K562 (cell line): Measurements from ENCODE around the gene NDUFAF4. TPM values are rescaled to one million over a fixed set of nuclear protein-coding genes. Genes with fewer than 3 reads are reported as not detected.

Experiments
- ARNT ChIP-seq, 2 experiments: fragments of 450-650 bp; IDR thresholded peaks; 2 replicates each; pipeline ENCODE4 v1.6.1; 2016; ENCODE audit warnings: mild to moderate bottlenecking in 1 of 2
- CBX2 ChIP-seq: fragments of 200-600 bp; sonication (generic); IDR thresholded peaks from one replicate; pipeline ENCODE4 v1.6.1; 2012; ENCODE audit warnings: mild to moderate bottlenecking, low read length, inconsistent platforms; ENCODE audit not compliant: insufficient read depth, poor library complexity, severe bottlenecking
- CTBP1 ChIP-seq: fragments of 450-650 bp; IDR thresholded peaks from 2 replicates; pipeline ENCODE4 v1.6.1; 2016; ENCODE audit warnings: borderline replicate concordance
- DIDO1 ChIP-seq: fragments of 450-650 bp; IDR thresholded peaks from 2 replicates; pipeline ENCODE4 v1.6.1; 2016; ENCODE audit warnings: low read depth, missing biosample characterization, missing genetic modification characterization
- ESRRB ChIP-seq: fragments of 250-450 bp; sonication (Bioruptor Pico); IDR thresholded peaks from 2 replicates; pipeline ENCODE4 v1.5.0; 2020; ENCODE audit warnings: mild to moderate bottlenecking, moderate library complexity, borderline replicate concordance
- LARP7 ChIP-seq: fragments of 450-650 bp; IDR thresholded peaks from 2 replicates; pipeline ENCODE4 v1.6.1; 2016
- MEF2A ChIP-seq: IDR thresholded peaks from 2 replicates; pipeline ENCODE4 v1.6.1; 2011; ENCODE audit warnings: low read depth, mild to moderate bottlenecking, low read length, moderate library complexity; ENCODE audit not compliant: control insufficient read depth
- MEF2D ChIP-seq: conservative IDR thresholded peaks from 2 replicates; pipeline ENCODE4 v1.6.1; 2016; ENCODE audit warnings: low read depth, missing genetic modification characterization, missing compliant biosample characterization
- PPARD ChIP-seq: fragments of 250-450 bp; sonication (Bioruptor Pico); IDR thresholded peaks from 2 replicates; pipeline ENCODE4 v1.8.0; 2022; ENCODE audit warnings: inconsistent platforms, mild to moderate bottlenecking, moderate library complexity
- SAP30 ChIP-seq: fragments of 200-600 bp; sonication (generic); IDR thresholded peaks from 2 replicates; pipeline ENCODE4 v1.6.1; 2012; ENCODE audit warnings: borderline replicate concordance, low read depth, mild to moderate bottlenecking, moderate library complexity, low read length, control low read depth, inconsistent platforms; ENCODE audit not compliant: insufficient read depth, poor library complexity, severe bottlenecking
- SMARCE1 ChIP-seq: fragments of 450-650 bp; IDR thresholded peaks from 2 replicates; pipeline ENCODE4 v1.7.1; 2016; ENCODE audit warnings: mild to moderate bottlenecking
- SRSF7 ChIP-seq: fragments of 200-400 bp; formaldehyde crosslinking; optimal IDR thresholded peaks from 2 replicates; pipeline ENCODE3; 2017; ENCODE audit warnings: mild to moderate bottlenecking, low read depth, low read length
- STAG1 ChIP-seq: sonication (generic); formaldehyde crosslinking; IDR thresholded peaks from 2 replicates; pipeline ENCODE4 v1.5.0; 2020; ENCODE audit warnings: missing genetic modification reagents, borderline replicate concordance
- STAT5A ChIP-seq: IDR thresholded peaks from 2 replicates; pipeline ENCODE4 v1.6.1; 2012; ENCODE audit warnings: low read length, inconsistent platforms, borderline replicate concordance
- TCFL5 ChIP-seq: fragments of 250-450 bp; sonication (Bioruptor Pico); conservative IDR thresholded peaks from 2 replicates; pipeline ENCODE4 v1.6.1; 2021; ENCODE audit warnings: mild to moderate bottlenecking, moderate library complexity, matching md5 sums
- TFAM ChIP-seq: fragments of 250-450 bp; sonication (Bioruptor Pico); conservative IDR thresholded peaks from 2 replicates; pipeline ENCODE4 v1.5.0; 2021; ENCODE audit warnings: mild to moderate bottlenecking, moderate library complexity
- ZMIZ1 ChIP-seq, 2 experiments: fragments of 150-350 bp in 1 of 2; IDR thresholded peaks; 2 replicates each; pipeline ENCODE4 v1.6.1; 2012 to 2016; ENCODE audit warnings: low read depth in 2 of 2, low read length in 2 of 2, mild to moderate bottlenecking in 1 of 2, moderate library complexity in 1 of 2
- ZNF121 ChIP-seq: sonication (generic); formaldehyde crosslinking; conservative IDR thresholded peaks from 2 replicates; pipeline ENCODE4 v1.8.0; 2022; ENCODE audit warnings: missing genetic modification reagents
- ZNF134 ChIP-seq: fragments of 250-450 bp; sonication (Bioruptor Pico); conservative IDR thresholded peaks from 2 replicates; pipeline ENCODE4 v1.4.0; 2020
- ZNF316 ChIP-seq: fragments of 450-650 bp; IDR thresholded peaks from 2 replicates; pipeline ENCODE4 v1.6.1; 2016
- polyA plus RNA-seq, 8 experiments: library from polyadenylated mRNA; depleted of rRNA in 4 of 8; stranded (reverse) in 5 of 8; unstranded in 3 of 8; fragments of >200 nt; fragmentation: Nextera tagmentation in 2 of 8; fragmentation: Illumina TruSeq in 1 of 8; extraction: Ambion mirVana in 2 of 8; extraction: Trizol in 1 of 8; gene quantifications; 2 replicates each; pipeline versions ENCODE4 v1.2.1 to v1.2.3, GENCODE V29; 2011 to 2014; ENCODE audit warnings: inconsistent platforms in 1 of 8, missing spikeins in 1 of 8
- total RNA-seq, 7 experiments: library from RNA; depleted of rRNA in 6 of 7; stranded (reverse); fragments of >200 nt in 6 of 7; fragmentation: Illumina TruSeq in 2 of 7; extraction: Trizol in 2 of 7; gene quantifications; 2 replicates each; pipeline versions ENCODE4 v1.2.1 to v1.2.3, GENCODE V29; 2011 to 2021; ENCODE audit warnings: low replicate concordance in 1 of 7
- TF ChIP-seq, protein P1 (sequence below): fragments of 250-450 bp; sonication (Bioruptor Pico); IDR thresholded peaks from 2 replicates; pipeline ENCODE4 v1.5.0; 2021
- TF ChIP-seq, protein P2 (sequence below): fragments of 250-450 bp; sonication (Bioruptor Pico); IDR thresholded peaks from 2 replicates; pipeline ENCODE4 v1.8.0; 2021; ENCODE audit warnings: borderline replicate concordance, mild to moderate bottlenecking, moderate library complexity; ENCODE audit not compliant: poor library complexity, severe bottlenecking
- TF ChIP-seq, protein P3 (sequence below): sonication (generic); formaldehyde crosslinking; IDR thresholded peaks from 2 replicates; pipeline ENCODE4 v1.8.1; 2023; ENCODE audit warnings: mild to moderate bottlenecking, missing genetic modification reagents

The NDUFAF4 gene
- total and polyA plus RNA-seq, 9 of the 15 experiments (the other 6 are each of a cell fraction or from before 2014, with no cell fraction given): 45.0 to 418 (median 136) TPM

DNA sequence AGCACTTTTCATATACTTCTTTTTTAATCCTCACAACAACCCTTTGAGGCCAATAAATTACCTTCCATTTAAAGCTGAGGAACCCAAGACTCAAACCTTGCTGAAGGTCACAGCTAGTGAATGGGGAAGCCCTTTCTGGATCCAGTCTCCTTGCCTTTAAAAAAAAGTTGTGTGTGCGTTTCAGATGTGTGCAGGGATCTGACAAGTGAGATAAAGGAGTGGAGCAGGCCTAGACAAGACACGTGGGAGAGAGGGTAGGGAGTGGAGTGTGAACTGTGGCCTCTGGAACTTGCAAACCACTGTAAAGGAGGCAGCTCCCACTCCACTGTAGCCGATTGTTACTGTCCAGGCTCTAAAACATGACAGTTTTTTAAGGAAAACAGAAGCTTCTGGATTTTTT, 28.7 kb upstream of the NDUFAF4 start (continued):
- TF ChIP-seq, protein P1, sequence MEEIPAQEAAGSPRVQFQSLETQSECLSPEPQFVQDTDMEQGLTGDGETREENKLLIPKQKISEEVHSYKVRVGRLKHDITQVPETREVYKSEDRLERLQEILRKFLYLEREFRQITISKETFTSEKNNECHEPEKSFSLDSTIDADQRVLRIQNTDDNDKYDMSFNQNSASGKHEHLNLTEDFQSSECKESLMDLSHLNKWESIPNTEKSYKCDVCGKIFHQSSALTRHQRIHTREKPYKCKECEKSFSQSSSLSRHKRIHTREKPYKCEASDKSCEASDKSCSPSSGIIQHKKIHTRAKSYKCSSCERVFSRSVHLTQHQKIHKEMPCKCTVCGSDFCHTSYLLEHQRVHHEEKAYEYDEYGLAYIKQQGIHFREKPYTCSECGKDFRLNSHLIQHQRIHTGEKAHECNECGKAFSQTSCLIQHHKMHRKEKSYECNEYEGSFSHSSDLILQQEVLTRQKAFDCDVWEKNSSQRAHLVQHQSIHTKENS (CRISPR knock-in tag): no peak
- no peak for TF ChIP-seq TCFL5
- TF ChIP-seq ZNF316: no peak
- TF ChIP-seq DIDO1 (tag): no peak
- TF ChIP-seq, protein P2, sequence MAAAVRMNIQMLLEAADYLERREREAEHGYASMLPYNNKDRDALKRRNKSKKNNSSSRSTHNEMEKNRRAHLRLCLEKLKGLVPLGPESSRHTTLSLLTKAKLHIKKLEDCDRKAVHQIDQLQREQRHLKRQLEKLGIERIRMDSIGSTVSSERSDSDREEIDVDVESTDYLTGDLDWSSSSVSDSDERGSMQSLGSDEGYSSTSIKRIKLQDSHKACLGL (CRISPR knock-in tag): no peak
- no peak for TF ChIP-seq PPARD
- no peak for TF ChIP-seq CBX2
- TF ChIP-seq STAG1: no peak
- TF ChIP-seq ZNF134 (CRISPR knock-in tag): no peak
- no peak for TF ChIP-seq TFAM (CRISPR knock-in tag)
- peak; percentile 51; the same call in 1 of the 2 replicates for TF ChIP-seq STAT5A
- TF ChIP-seq CTBP1: no peak; the same call in 1 of the 2 replicates
- TF ChIP-seq SAP30: no peak
- TF ChIP-seq ZMIZ1 (IDR thresholded peaks at IDR 0.05; ENCODE audit: low read depth in 2 of 2, low read length in 2 of 2): 0 out of 4 replicates have a peak, but pooled peaks of 1 of the 2 experiments have one; percentile 41
- TF ChIP-seq, protein P3, sequence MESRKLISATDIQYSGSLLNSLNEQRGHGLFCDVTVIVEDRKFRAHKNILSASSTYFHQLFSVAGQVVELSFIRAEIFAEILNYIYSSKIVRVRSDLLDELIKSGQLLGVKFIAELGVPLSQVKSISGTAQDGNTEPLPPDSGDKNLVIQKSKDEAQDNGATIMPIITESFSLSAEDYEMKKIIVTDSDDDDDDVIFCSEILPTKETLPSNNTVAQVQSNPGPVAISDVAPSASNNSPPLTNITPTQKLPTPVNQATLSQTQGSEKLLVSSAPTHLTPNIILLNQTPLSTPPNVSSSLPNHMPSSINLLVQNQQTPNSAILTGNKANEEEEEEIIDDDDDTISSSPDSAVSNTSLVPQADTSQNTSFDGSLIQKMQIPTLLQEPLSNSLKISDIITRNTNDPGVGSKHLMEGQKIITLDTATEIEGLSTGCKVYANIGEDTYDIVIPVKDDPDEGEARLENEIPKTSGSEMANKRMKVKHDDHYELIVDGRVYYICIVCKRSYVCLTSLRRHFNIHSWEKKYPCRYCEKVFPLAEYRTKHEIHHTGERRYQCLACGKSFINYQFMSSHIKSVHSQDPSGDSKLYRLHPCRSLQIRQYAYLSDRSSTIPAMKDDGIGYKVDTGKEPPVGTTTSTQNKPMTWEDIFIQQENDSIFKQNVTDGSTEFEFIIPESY (CRISPR knock-in tag): no peak
- TF ChIP-seq ARNT (IDR thresholded peaks at IDR 0.05): peak in 1 of 2 experiments; percentile 89; a peak in 1 of 4 replicates
- TF ChIP-seq SRSF7: no peak
- no peak for TF ChIP-seq ESRRB (CRISPR knock-in tag)
- peak; percentile 76 for TF ChIP-seq SMARCE1
- TF ChIP-seq LARP7: no peak
- no peak for TF ChIP-seq ZNF121
- TF ChIP-seq MEF2A: no peak
- 0 out of 2 replicates have a peak, but pooled peaks have one; percentile 36 for TF ChIP-seq MEF2D
